ENCODE data around the gene B3GNT2.

Gene B3GNT2

GRCh38 chr2:62207491-62207890 lies 11.6 kb downstream of the B3GNT2 start:
- Histone ChIP-seq H3K4me3 (IDR thresholded peaks at IDR 0.05; ENCODE audit: insufficient read depth, low read depth, low read length) (no peak overlapping the region), H3K4me1 (ENCODE audit: low read depth, poor library complexity, severe bottlenecking) (peaks cover 5% of the 10 kb centered on the region), H4K20me1 (ENCODE audit: insufficient read depth) (peaks cover 13% of the 10 kb centered on the region; the same call in 1 of the 2 replicates), H3K4me2 (no peak overlapping the region), H3K27ac (no peak overlapping the region), H2AFZ (ENCODE audit: low read depth) (no peak overlapping the region), H3K9ac (no peak overlapping the region), H3K36me3 (ENCODE audit: insufficient read depth) (no peaks in the 10 kb centered on the region), H3K27me3 (ENCODE audit: insufficient read depth, low read depth) (no peaks in the 10 kb centered on the region), H3K79me2 (ENCODE audit: insufficient read depth, low read depth) (peaks cover 93% of the 10 kb centered on the region)
- no peak for TF ChIP-seq CTCF (conservative IDR thresholded peaks at IDR 0.05; ENCODE audit: low read depth, low read length)

- Histone ChIP-seq H3K27me3 (ENCODE audit: insufficient read depth, low read depth) (no peaks in the 10 kb centered on the region), H3K4me2 (no peak overlapping the region), H3K79me2 (ENCODE audit: insufficient read depth, low read depth) (peaks cover 85% of the 10 kb centered on the region), H2AFZ (ENCODE audit: low read depth) (no peak overlapping the region), H3K27ac (no peak overlapping the region), H3K36me3 (ENCODE audit: insufficient read depth) (no peaks in the 10 kb centered on the region), H4K20me1 (ENCODE audit: insufficient read depth) (peaks cover 5% of the 10 kb centered on the region; the same call in 1 of the 2 replicates), H3K4me1 (ENCODE audit: low read depth, poor library complexity, severe bottlenecking) (no peaks in the 10 kb centered on the region), H3K9ac (no peak overlapping the region), H3K4me3 (IDR thresholded peaks at IDR 0.05; ENCODE audit: insufficient read depth, low read depth, low read length) (no peak overlapping the region)
- TF ChIP-seq CTCF (conservative IDR thresholded peaks at IDR 0.05; ENCODE audit: low read depth, low read length) = no peak
These were observed 12.3 kb downstream of the B3GNT2 start for GRCh38 chr2:62208074-62208757.

GRCh38 chr2:62208758-62209114 lies 12.8 kb downstream of the B3GNT2 start:
- H4K20me1 ChIP-seq (ENCODE audit: insufficient read depth) = peaks cover 4% of the 10 kb centered on the region; the same call in 1 of the 2 replicates
- H2AFZ ChIP-seq (ENCODE audit: low read depth) = no peak overlapping the region
- no peak overlapping the region for H3K4me3 ChIP-seq (IDR thresholded peaks at IDR 0.05; ENCODE audit: insufficient read depth, low read depth, low read length)
- no peak overlapping the region for H3K27ac ChIP-seq
- no peak overlapping the region for H3K9ac ChIP-seq
- no peaks in the 10 kb centered on the region for H3K36me3 ChIP-seq (ENCODE audit: insufficient read depth)
- no peak overlapping the region for H3K4me2 ChIP-seq
- no peak for TF ChIP-seq CTCF (conservative IDR thresholded peaks at IDR 0.05; ENCODE audit: low read depth, low read length)
- H3K4me1 ChIP-seq (ENCODE audit: low read depth, poor library complexity, severe bottlenecking) = no peaks in the 10 kb centered on the region
- H3K27me3 ChIP-seq (ENCODE audit: insufficient read depth, low read depth) = no peaks in the 10 kb centered on the region
- peaks cover 80% of the 10 kb centered on the region for H3K79me2 ChIP-seq (ENCODE audit: insufficient read depth, low read depth)

GRCh38 chr2:62209427-62209991 lies 13.6 kb downstream of the B3GNT2 start:
- Histone ChIP-seq H4K20me1 (ENCODE audit: insufficient read depth) (peaks cover 4% of the 10 kb centered on the region; the same call in 1 of the 2 replicates), H3K4me3 (IDR thresholded peaks at IDR 0.05; ENCODE audit: insufficient read depth, low read depth, low read length) (no peak overlapping the region), H3K36me3 (ENCODE audit: insufficient read depth) (no peaks in the 10 kb centered on the region), H3K9ac (no peak overlapping the region), H3K4me1 (ENCODE audit: low read depth, poor library complexity, severe bottlenecking) (no peaks in the 10 kb centered on the region), H3K27ac (no peak overlapping the region), H2AFZ (ENCODE audit: low read depth) (no peak overlapping the region), H3K79me2 (ENCODE audit: insufficient read depth, low read depth) (peaks cover 78% of the 10 kb centered on the region), H3K4me2 (no peak overlapping the region), H3K27me3 (ENCODE audit: insufficient read depth, low read depth) (no peaks in the 10 kb centered on the region)
- TF ChIP-seq CTCF (conservative IDR thresholded peaks at IDR 0.05; ENCODE audit: low read depth, low read length) = no peak

Measured in KMS-11 (cell line).